Osteoblast (primary cell): ENCODE results near the gene NRXN2. TPM values are rescaled to one million over a fixed set of nuclear protein-coding genes. Genes with fewer than 3 reads are reported as not detected.
A peak's percentile ranks its signal among the peaks of the same experiment; 100 is the strongest.

Experiments
- DNase-seq: peaks from one replicate; pipeline ENCODE4 v3.0.0; 2011; ENCODE audit warnings: low spot score, mixed read lengths; ENCODE audit not compliant: insufficient read length; ENCODE audit errors: missing footprints
- H2AFZ ChIP-seq: 2 replicates; pipeline ENCODE4 v1.6.0; 2011; ENCODE audit warnings: mild to moderate bottlenecking, low read length
- H3K27ac ChIP-seq: 2 replicates; pipeline ENCODE4 v1.5.1; 2011; ENCODE audit warnings: mild to moderate bottlenecking, low read depth, low read length, moderate library complexity
- H3K27me3 ChIP-seq: 2 replicates; pipeline ENCODE4 v1.6.0; 2012; ENCODE audit warnings: mild to moderate bottlenecking, control low read depth, inconsistent platforms, low read length, moderate library complexity; ENCODE audit not compliant: insufficient read depth
- H3K36me3 ChIP-seq: 2 replicates; pipeline ENCODE4 v1.5.1; 2011; ENCODE audit warnings: mild to moderate bottlenecking, low read length, control low read depth, moderate library complexity; ENCODE audit not compliant: insufficient read depth
- H3K4me1 ChIP-seq: 2 replicates; pipeline ENCODE4 v1.5.1; 2011; ENCODE audit warnings: mild to moderate bottlenecking, low read length, control low read depth, moderate library complexity; ENCODE audit not compliant: insufficient read depth
- H3K4me2 ChIP-seq: 2 replicates; pipeline ENCODE4 v1.6.0; 2011; ENCODE audit warnings: mild to moderate bottlenecking, low read length; ENCODE audit not compliant: insufficient read depth
- H3K4me3 ChIP-seq: fragments of 200-600 bp; sonication (generic); 3 replicates; pipeline ENCODE4 v1.5.1; 2012; ENCODE audit warnings: mild to moderate bottlenecking, low read length, inconsistent platforms; ENCODE audit not compliant: insufficient read depth
- H3K79me2 ChIP-seq: 2 replicates; pipeline ENCODE4 v1.6.0; 2012; ENCODE audit warnings: mild to moderate bottlenecking, low read length, control low read depth, inconsistent platforms; ENCODE audit not compliant: insufficient read depth
- H3K9me3 ChIP-seq: 2 replicates; pipeline ENCODE4 v1.5.1; 2011; ENCODE audit warnings: low read depth, low read length, control low read depth
- H4K20me1 ChIP-seq: 2 replicates; pipeline ENCODE4 v1.6.0; 2012; ENCODE audit warnings: mild to moderate bottlenecking, low read length, control low read depth; ENCODE audit not compliant: insufficient read depth
- CTCF ChIP-seq: IDR thresholded peaks from 2 replicates; pipeline ENCODE4 v1.5.1; 2011; ENCODE audit warnings: mild to moderate bottlenecking, low read depth, low read length, moderate library complexity; ENCODE audit errors: extremely low read depth
- total RNA-seq: library from RNA; depleted of rRNA; stranded (reverse); fragments of >200 nt; gene quantifications from 2 replicates; pipeline ENCODE4 v1.2.3, GENCODE V29; 2012

Gene NRXN2
- total RNA-seq, 1 donor = 90.1 TPM

- Histone ChIP-seq H3K27me3 (no peaks in the 10 kb centered on the region), H3K27ac (no peak overlapping the region), H4K20me1 (peaks cover 61% of the 10 kb centered on the region), H3K9me3 (no peaks in the 10 kb centered on the region), H3K36me3 (peaks cover 77% of the 10 kb centered on the region), H3K4me1 (peaks cover 16% of the 10 kb centered on the region), H3K4me2 (no peak overlapping the region), H3K4me3 (no peak overlapping the region), H3K79me2 (peaks cover 42% of the 10 kb centered on the region), H2AFZ (no peak overlapping the region)
- TF ChIP-seq CTCF = no peak
- peak; percentile 39 for DNase-seq
Measured at GRCh38 chr11:64765851-64766665, 43.1 kb upstream of the NRXN2 start.

- H3K27me3 ChIP-seq = no peaks in the 10 kb centered on the region
- no peak overlapping the region for H3K27ac ChIP-seq
- peaks cover 36% of the 10 kb centered on the region for H3K79me2 ChIP-seq
- H3K4me1 ChIP-seq = peaks cover 16% of the 10 kb centered on the region
- no peak overlapping the region for H3K4me3 ChIP-seq
- H3K9me3 ChIP-seq = no peaks in the 10 kb centered on the region
- no peak overlapping the region for H2AFZ ChIP-seq
- peak; percentile 14 for TF ChIP-seq CTCF
- no peak for DNase-seq
- no peak overlapping the region for H3K4me2 ChIP-seq
- peaks cover 54% of the 10 kb centered on the region for H4K20me1 ChIP-seq
- peaks cover 70% of the 10 kb centered on the region for H3K36me3 ChIP-seq
Measured at GRCh38 chr11:64765291-64765850, 42.4 kb upstream of the NRXN2 start.

GRCh38 chr11:64764753-64765152 is 41.8 kb upstream of the NRXN2 start:
- H3K27ac ChIP-seq = no peak overlapping the region
- peaks cover 49% of the 10 kb centered on the region for H4K20me1 ChIP-seq
- no peak overlapping the region for H3K4me2 ChIP-seq
- DNase-seq = peak; percentile 23
- H3K79me2 ChIP-seq = peaks cover 30% of the 10 kb centered on the region
- H2AFZ ChIP-seq = no peak overlapping the region
- H3K27me3 ChIP-seq = no peaks in the 10 kb centered on the region
- H3K36me3 ChIP-seq = peaks cover 64% of the 10 kb centered on the region
- H3K4me1 ChIP-seq = peaks cover 16% of the 10 kb centered on the region
- H3K4me3 ChIP-seq = no peak overlapping the region
- no peak for TF ChIP-seq CTCF
- no peaks in the 10 kb centered on the region for H3K9me3 ChIP-seq

- TF ChIP-seq CTCF = no peak
- H3K79me2 ChIP-seq = peaks cover 26% of the 10 kb centered on the region
- H3K4me1 ChIP-seq = peaks cover 23% of the 10 kb centered on the region
- H3K4me3 ChIP-seq = no peak overlapping the region
- H3K4me2 ChIP-seq = no peak overlapping the region
- H3K9me3 ChIP-seq = no peaks in the 10 kb centered on the region
- peak; percentile 48 for DNase-seq
- H4K20me1 ChIP-seq = peaks cover 43% of the 10 kb centered on the region
- peaks cover 58% of the 10 kb centered on the region for H3K36me3 ChIP-seq
- H3K27ac ChIP-seq = no peak overlapping the region
- no peaks in the 10 kb centered on the region for H3K27me3 ChIP-seq
- no peak overlapping the region for H2AFZ ChIP-seq
Measured at GRCh38 chr11:64764040-64764611, 41.1 kb upstream of the NRXN2 start.
